DOHH2 (cell line): ENCODE data around the gene PVRIG.
"Not testable (repeated sequence)": the region's sequence is repeated elsewhere in the genome, so short reads cannot be mapped to it uniquely, and the experiment has no call there.

Experiments
- CTCF ChIP-seq: fragments of 200-600 bp; sonication (generic); IDR thresholded peaks from one replicate; pipeline ENCODE4 v1.5.1; 2014; ENCODE audit warnings: antibody characterized with exemption, mild to moderate bottlenecking, low read depth, low read length; ENCODE audit not compliant: poor library complexity, severe bottlenecking
- EZH2phosphoT487 ChIP-seq: fragments of 200-600 bp; sonication (generic); IDR thresholded peaks from 2 replicates; pipeline ENCODE4 v1.6.1; 2017; ENCODE audit warnings: borderline replicate concordance, mild to moderate bottlenecking, antibody characterized with exemption, low read length, moderate library complexity, mixed read lengths

- not testable (repeated sequence) for TF ChIP-seq CTCF, EZH2phosphoT487
These were observed 40.2 kb downstream of the PVRIG start for GRCh38 chr7:100259984-100260383.
